HFF-Myc (cell line): ENCODE data around the gene MAPK7.

Source experiments
- DNase-seq: peaks from one replicate; pipeline ENCODE4 v3.0.0-alpha.2; 2011; ENCODE audit warnings: low read depth; ENCODE audit errors: extremely low read depth
- H3K4me3 ChIP-seq: replicated peaks from 2 replicates; pipeline ENCODE4 v1.5.1; 2011; ENCODE audit warnings: low read depth, mild to moderate bottlenecking, control low read depth, low read length
- CTCF ChIP-seq: IDR thresholded peaks from 2 replicates; pipeline ENCODE4 v1.5.1; 2012; ENCODE audit warnings: mild to moderate bottlenecking, low read depth, low read length, control low read depth; ENCODE audit errors: missing control alignments

The MAPK7 gene

GRCh38 chr17:19337712-19338023 is 40.6 kb upstream of the MAPK7 start:
- TF ChIP-seq CTCF, result no peak
- no peak for DNase-seq
- H3K4me3 ChIP-seq, result no peak overlapping the region

- no peak overlapping the region for H3K4me3 ChIP-seq
- DNase-seq, result no peak
- peak; percentile 61 for TF ChIP-seq CTCF
Observed at GRCh38 chr17:19338031-19338990, 40.0 kb upstream of the MAPK7 start.

GRCh38 chr17:19339341-19339815 is 38.9 kb upstream of the MAPK7 start:
- TF ChIP-seq CTCF, result no peak
- DNase-seq, result no peak
- no peak overlapping the region for H3K4me3 ChIP-seq

GRCh38 chr17:19341211-19341631 is 37.1 kb upstream of the MAPK7 start:
- TF ChIP-seq CTCF, result no peak
- no peak for DNase-seq
- no peak overlapping the region for H3K4me3 ChIP-seq

GRCh38 chr17:19341641-19342610 is 36.4 kb upstream of the MAPK7 start:
- no peak for TF ChIP-seq CTCF
- no peak for DNase-seq
- H3K4me3 ChIP-seq, result no peak overlapping the region

- TF ChIP-seq CTCF, result no peak
- H3K4me3 ChIP-seq, result no peak overlapping the region
- no peak for DNase-seq
Observed at GRCh38 chr17:19342611-19343255, 35.6 kb upstream of the MAPK7 start.
